Parathyroid adenoma (tissue), 2 donors: Measurements from ENCODE around the gene A2M.

Experiments used
- H2AFZ ChIP-seq: fragments of 300-600 bp; sonication (generic); one replicate; pipeline ENCODE4 v1.7.0; 2017; ENCODE audit warnings: antibody characterized with exemption, mild to moderate bottlenecking
- H3K27ac ChIP-seq: fragments of 300-600 bp; sonication (generic); one replicate; pipeline ENCODE4 v1.7.0; 2017
- H3K27me3 ChIP-seq: fragments of 300-600 bp; sonication (generic); one replicate; pipeline ENCODE4 v1.7.0; 2017; ENCODE audit warnings: low read length; ENCODE audit not compliant: control insufficient read depth, insufficient read depth
- H3K36me3 ChIP-seq: fragments of 300-600 bp; sonication (generic); one replicate; pipeline ENCODE4 v1.7.0; 2017; ENCODE audit warnings: low read length; ENCODE audit not compliant: control insufficient read depth, insufficient read depth
- H3K4me1 ChIP-seq: fragments of 300-600 bp; sonication (generic); one replicate; pipeline ENCODE4 v1.7.0; 2017; ENCODE audit warnings: control low read depth
- H3K4me2 ChIP-seq: fragments of 300-600 bp; sonication (generic); one replicate; pipeline ENCODE4 v1.7.0; 2017; ENCODE audit warnings: low read length
- H3K4me3 ChIP-seq: fragments of 300-600 bp; sonication (generic); one replicate; pipeline ENCODE4 v1.7.0; 2017; ENCODE audit warnings: low read depth, low read length
- H3K79me2 ChIP-seq: fragments of 300-600 bp; sonication (generic); one replicate; pipeline ENCODE4 v1.7.0; 2017; ENCODE audit warnings: control low read depth
- H3K9ac ChIP-seq: fragments of 300-600 bp; sonication (generic); one replicate; pipeline ENCODE4 v1.7.0; 2017; ENCODE audit warnings: mild to moderate bottlenecking
- H3K9me3 ChIP-seq: fragments of 300-600 bp; sonication (generic); one replicate; pipeline ENCODE4 v1.7.0; 2017; ENCODE audit warnings: low read length; ENCODE audit not compliant: control insufficient read depth
- CTCF ChIP-seq: fragments of 300-600 bp; sonication (generic); IDR thresholded peaks from one replicate; pipeline ENCODE4 v1.7.0; 2017; ENCODE audit warnings: antibody characterized with exemption, mild to moderate bottlenecking
- donor health status: primary hyperparathyroidism.

A2M gene

DNA sequence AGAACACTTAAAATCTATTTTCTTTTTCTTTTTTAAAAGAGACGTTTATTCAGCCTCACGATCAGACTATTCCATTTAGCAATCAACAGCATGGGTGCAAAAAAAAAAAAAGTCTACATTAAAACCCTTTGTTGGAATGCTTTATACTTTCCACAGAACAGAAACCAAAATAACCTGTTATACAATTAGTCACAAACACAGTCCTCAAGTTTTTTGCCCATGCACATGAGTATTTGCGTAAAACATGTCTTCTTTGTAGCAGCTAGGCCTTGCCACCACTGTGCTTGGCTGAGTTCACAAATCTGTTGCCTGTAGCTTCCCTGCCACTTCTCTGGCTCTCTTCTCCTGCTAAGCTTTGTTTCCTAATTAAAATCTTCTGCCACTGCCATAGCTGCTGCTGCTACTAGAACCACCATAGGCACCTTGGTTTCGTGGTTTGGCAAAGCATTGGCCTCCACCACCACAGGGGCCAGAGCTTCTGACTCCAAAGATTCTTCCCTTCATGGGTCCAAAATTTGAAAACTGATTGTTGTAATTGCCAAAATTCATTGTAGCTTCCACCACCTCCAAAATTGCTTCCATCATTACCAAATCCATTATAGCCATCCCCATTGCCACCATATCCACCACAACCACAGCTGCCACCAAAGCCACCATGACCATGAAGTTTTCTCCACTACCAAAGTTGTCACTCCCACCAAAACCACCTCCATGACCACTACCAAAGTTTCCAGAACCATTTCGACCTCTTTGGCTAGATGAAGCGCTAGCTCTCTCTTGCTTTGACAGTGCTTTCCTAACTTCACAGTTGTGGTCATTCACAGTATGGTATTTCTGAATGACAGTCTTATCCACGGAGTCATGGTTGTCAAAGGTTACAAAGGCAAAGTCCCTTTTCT lies 88.3 kb downstream of the A2M start:
- Histone ChIP-seq H3K9me3 (no peaks in the 10 kb centered on the region), H3K27ac (no peak overlapping the region), H2AFZ (no peak overlapping the region), H3K79me2 (no peaks in the 10 kb centered on the region), H3K4me1 (peaks cover 3% of the 10 kb centered on the region), H3K4me2 (no peak overlapping the region), H3K27me3 (no peaks in the 10 kb centered on the region), H3K4me3 (no peak overlapping the region), H3K36me3 (no peaks in the 10 kb centered on the region), H3K9ac (no peak overlapping the region)
- TF ChIP-seq CTCF: no peak

- H3K4me3 ChIP-seq: no peak overlapping the region
- no peak overlapping the region for H3K27ac ChIP-seq
- H3K9ac ChIP-seq: no peak overlapping the region
- H2AFZ ChIP-seq: no peak overlapping the region
- H3K4me2 ChIP-seq: no peak overlapping the region
- H3K9me3 ChIP-seq: no peaks in the 10 kb centered on the region
- H3K27me3 ChIP-seq: no peaks in the 10 kb centered on the region
- no peaks in the 10 kb centered on the region for H3K36me3 ChIP-seq
- no peaks in the 10 kb centered on the region for H3K79me2 ChIP-seq
- no peak for TF ChIP-seq CTCF
- H3K4me1 ChIP-seq: peaks cover 3% of the 10 kb centered on the region
Measured at GRCh38 chr12:9024512-9024911, 91.2 kb downstream of the A2M start.

DNA sequence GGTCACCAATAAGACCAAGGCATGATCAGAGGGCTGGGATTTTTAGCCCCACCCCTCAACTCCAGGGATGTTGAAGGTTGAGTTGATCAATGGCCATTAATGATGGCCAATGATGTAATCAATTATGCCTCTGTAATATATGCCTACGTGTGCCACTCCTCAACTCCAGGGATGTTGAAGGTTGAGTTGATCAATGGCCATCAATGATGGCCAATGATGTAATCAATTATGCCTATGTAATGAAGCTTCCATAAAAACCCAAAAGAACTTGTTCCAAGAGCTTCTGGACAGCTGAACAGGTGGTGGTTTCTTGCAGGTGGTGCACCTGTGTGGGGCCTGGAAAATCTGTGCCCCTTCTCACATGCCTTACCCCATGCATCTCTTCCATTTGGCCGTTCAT lies 93.1 kb downstream of the A2M start:
- no peak overlapping the region for H3K9ac ChIP-seq
- no peak overlapping the region for H2AFZ ChIP-seq
- no peaks in the 10 kb centered on the region for H3K79me2 ChIP-seq
- no peak for TF ChIP-seq CTCF
- H3K4me3 ChIP-seq: no peak overlapping the region
- no peaks in the 10 kb centered on the region for H3K36me3 ChIP-seq
- H3K27ac ChIP-seq: no peak overlapping the region
- peaks cover 3% of the 10 kb centered on the region for H3K4me1 ChIP-seq
- H3K9me3 ChIP-seq: no peaks in the 10 kb centered on the region
- no peak overlapping the region for H3K4me2 ChIP-seq
- no peaks in the 10 kb centered on the region for H3K27me3 ChIP-seq
